Retinal pigment epithelial cell (primary cell): ENCODE results near the gene BRICD5.

Experiments
- DNase-seq: peaks from one replicate; pipeline ENCODE4 v3.0.0-alpha.2; 2010; ENCODE audit warnings: low read depth
- H3K4me3 ChIP-seq: 2 replicates; pipeline ENCODE4 v1.5.1; 2011; ENCODE audit warnings: mild to moderate bottlenecking, low read length, control low read depth, moderate library complexity
- TF ChIP-seq, protein P1 (sequence below): conservative IDR thresholded peaks from 2 replicates; pipeline ENCODE4 v1.5.1; 2011; ENCODE audit warnings: low read depth, low read length, control low read depth, inconsistent platforms

BRICD5 gene

DNA sequence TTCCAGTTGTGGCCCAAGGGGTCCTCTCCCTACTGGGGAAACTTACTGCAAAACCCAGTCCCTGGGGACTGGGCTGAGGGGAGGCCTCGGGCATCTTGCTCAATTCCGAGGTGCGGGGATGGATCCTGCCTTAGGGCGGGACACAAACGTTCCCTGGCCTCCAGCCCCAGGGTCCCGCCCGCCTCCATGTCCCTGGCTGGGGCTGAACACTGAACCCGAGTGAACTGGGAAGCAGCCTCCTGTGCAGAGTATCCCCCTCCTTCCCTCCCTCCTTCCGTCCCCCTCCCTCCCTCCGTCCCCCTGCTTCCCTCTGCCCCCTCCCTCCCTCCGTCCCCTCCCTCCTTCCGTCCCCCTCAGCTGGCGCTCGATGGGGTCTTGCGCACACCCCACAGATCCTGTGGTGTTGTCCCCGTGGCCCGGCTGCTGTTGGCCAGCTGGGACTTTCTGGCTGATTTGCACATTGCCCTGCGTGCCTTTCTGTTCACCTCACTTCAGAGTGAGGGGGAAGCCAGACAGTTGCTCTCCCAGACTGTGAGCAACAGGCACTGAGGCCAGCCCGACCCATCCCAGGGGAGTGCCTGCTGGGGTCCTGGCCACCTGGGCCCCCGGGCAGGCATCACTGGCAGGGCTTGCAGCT is 49.6 kb downstream of the BRICD5 start:
- TF ChIP-seq, protein P1, sequence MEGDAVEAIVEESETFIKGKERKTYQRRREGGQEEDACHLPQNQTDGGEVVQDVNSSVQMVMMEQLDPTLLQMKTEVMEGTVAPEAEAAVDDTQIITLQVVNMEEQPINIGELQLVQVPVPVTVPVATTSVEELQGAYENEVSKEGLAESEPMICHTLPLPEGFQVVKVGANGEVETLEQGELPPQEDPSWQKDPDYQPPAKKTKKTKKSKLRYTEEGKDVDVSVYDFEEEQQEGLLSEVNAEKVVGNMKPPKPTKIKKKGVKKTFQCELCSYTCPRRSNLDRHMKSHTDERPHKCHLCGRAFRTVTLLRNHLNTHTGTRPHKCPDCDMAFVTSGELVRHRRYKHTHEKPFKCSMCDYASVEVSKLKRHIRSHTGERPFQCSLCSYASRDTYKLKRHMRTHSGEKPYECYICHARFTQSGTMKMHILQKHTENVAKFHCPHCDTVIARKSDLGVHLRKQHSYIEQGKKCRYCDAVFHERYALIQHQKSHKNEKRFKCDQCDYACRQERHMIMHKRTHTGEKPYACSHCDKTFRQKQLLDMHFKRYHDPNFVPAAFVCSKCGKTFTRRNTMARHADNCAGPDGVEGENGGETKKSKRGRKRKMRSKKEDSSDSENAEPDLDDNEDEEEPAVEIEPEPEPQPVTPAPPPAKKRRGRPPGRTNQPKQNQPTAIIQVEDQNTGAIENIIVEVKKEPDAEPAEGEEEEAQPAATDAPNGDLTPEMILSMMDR, result no peak
- H3K4me3 ChIP-seq, result no peak overlapping the region
- no peak for DNase-seq
